Erythroblast (primary cell): Measurements from ENCODE around the gene UBASH3B.

Experiments used
- DNase-seq, 2 experiments: peaks; one replicate each; lab custom pipeline; 2025; lab: John Stamatoyannopoulos, UW
- GATA1 ChIP-seq: IDR thresholded peaks from 2 replicates; pipeline ENCODE4 v1.6.1; 2011; ENCODE audit warnings: low read depth, mild to moderate bottlenecking, control low read depth, low read length, moderate library complexity
- POLR2A ChIP-seq: IDR thresholded peaks from 2 replicates; pipeline ENCODE4 v1.6.1; 2011; ENCODE audit warnings: mild to moderate bottlenecking, low read length

The UBASH3B gene

DNA sequence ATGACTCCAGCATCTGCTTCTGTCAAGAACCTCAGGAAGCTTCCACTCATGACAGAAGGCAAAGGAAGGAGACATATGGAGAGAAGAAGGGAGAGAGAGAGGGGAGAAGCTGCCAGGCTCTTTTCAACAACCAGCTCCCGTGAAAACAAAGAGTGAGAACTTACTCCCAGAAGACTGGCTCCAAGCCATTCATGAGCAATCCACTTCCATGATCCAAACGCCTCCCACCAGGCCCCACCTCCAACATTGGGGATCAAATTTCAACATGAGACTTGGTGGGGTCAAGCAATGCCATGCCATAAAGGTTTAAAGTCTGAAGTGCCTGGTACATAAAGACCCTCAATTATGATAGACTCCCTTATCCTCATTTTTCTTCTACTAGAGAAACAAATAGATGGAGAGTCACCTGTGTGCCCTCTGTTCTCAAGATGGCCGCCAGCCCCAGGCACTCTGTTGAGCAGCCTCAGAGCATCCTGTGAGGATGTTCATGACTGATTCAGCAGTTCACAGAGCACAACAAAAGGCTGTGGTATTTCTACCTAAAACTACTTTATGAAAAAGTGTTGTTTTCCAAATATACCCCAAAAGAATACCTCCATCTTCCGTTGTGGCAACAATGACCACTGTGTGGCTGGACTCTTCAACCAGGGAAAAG, 113.7 kb downstream of the UBASH3B start:
- TF ChIP-seq GATA1 (no peak), POLR2A (no peak)
- DNase-seq: no peak

DNA sequence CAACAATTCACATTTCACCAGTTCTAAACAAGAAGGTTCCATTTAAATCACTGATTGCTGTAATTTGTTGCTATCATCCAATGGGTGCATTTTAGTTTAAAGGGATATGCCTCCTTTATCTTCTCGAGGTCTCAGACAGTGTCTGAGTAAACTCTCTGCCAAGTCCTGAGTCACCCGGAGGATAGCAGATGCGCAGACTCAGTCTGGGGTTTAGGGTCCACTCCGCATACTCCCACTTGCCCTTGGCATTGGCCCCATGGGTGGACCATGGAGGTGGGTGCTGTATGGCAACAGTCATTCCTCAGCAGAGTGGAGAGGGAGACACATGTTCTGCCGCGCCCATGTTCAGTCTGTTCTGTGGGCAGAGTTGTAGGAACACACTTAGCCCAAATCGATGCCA, 117.4 kb downstream of the UBASH3B start:
- TF ChIP-seq GATA1 (no peak), POLR2A (peak; percentile 28)
- DNase-seq: peak in 1 of 2 experiments; percentile 8

DNA sequence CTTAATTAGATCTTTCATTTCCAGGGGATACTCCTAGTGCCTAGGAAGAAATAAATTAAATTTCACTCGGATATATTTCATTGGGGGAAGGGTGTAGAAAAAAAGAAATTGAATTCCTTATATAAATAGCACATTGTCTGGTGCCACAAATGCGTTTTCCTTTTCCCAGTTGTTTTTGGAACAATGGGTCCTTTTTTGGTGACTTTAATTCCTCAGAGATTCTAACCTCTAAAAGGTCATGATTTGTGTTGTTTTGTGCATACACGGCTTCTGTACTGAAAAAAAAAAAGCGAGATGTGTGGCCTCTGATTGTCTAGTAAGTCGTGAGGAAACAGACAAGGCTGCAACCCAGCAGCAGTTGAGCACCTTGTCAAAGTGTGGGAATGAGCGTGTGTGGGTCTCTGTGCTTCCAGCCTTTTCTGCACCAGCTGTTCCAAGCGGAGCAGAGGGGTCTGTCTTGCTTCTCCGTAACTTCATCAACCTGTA, 118.3 kb downstream of the UBASH3B start:
- no peak for TF ChIP-seq GATA1
- TF ChIP-seq POLR2A: no peak
- DNase-seq: no peak

DNA sequence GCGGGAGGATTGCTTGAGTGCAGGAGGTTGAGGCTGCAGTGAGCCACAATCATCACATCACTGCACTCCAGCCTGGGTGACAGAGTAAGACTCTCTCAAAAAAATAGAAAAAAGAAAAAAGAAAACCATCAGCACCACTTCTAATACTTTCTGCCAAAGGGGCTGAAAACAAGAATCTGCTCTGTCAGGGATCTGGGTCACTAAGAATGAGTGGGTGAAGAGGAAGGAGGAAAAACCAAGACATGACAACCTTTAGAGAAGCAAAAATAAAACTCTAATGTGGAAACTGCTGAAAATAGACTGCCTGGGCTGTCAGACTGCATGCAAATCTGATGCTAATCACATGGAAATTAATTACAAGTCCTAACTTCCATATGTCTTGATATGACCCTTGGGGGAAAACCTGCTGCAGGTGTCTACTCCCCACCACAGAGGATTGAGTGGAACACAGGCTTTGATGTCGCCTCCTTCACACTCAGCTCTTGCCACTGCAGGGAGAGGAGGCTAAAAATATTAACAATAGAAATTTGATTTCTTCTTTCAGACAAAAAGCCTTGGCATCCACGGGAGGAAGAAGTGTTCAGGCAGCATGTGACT, 120.3 kb downstream of the UBASH3B start:
- TF ChIP-seq GATA1 (no peak), POLR2A (no peak)
- DNase-seq: no peak

DNA sequence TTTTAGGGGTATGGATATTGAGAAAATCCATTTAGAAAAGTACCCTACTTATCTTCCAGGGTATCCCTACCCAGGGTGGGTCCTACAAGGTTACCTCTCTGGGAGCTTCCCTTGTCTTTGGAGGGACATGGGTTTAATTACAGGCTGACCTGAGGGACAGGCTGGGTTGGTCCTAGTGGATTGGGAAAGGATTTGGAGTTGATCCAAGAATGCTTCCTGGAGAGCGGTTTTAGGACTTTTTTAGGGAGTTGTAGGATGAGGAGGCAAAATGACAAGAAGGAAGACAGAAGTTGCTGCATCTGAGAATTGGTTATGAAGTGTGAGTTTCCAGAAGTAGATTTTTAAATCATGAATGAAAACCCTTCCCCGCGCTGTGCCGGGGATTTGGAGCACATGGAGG, 121.0 kb downstream of the UBASH3B start:
- DNase-seq: no peak
- TF ChIP-seq GATA1 (no peak), POLR2A (no peak)

DNA sequence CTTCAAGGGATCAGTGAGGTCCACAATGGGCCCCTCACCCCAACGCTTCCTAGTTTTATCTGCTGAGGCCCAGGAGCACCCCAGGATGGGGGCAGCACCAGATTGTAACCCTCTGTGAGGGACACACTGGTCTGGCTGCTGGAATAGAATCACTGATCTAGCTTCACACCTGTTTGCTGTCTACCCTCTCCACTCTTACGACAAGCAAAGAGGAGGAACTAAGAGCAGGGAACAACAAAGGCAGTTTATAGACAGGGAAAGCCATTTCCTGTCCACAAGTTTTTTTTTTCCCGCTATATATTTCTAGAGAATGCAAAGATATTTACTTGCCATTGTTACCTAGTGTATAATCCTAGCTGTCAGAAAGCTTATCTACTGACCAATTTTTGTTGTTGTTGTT, 121.8 kb downstream of the UBASH3B start:
- DNase-seq: no peak
- TF ChIP-seq GATA1 (no peak), POLR2A (no peak)

DNA sequence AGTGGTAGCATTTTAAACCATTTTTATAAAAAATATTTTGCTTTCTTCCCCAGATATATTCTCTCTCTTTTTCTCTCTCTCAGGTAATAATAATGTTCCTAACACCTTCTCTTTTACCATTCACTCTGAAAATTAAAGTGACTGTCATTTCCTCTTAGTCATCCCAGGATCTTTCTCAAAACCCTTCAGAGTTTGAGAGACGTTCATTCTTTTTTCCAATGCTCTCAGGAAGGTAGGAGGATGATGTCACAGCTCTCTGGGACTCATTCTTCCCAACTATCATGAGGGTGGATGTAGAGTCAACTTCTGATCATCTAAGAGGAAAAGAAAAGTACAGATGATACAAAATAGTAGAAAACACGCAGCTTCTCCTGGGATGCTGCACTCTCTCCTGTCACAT, 122.6 kb downstream of the UBASH3B start:
- DNase-seq: no peak
- TF ChIP-seq GATA1: no peak
- TF ChIP-seq POLR2A: no peak

DNA sequence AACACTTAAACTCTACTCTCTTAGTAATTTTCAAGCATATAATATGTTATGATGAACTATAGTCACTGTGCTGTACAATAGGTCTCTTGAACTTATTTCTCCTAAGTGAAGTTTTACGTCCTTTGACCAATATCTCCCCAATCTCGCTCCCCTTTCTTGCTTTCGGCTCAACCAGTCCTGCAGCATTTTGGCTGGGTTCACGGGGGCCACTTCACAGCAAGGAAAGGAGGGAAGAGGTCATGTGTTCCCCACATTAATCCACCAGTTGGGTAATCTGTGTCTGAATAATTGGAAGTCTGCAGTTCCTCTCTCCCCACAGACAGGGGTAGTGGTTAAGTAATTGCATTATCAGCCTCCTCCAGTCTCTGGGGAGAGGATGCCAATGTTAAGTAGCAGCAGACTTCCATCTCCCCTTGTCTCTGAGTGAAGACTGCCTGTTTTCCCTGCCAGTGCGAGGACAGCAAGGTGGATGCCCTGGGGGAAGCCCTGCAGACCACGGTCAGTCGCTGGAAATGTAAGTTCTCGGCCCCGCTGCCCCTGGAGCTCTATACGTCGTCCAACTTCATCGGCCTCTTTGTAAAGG, 123.6 kb downstream of the UBASH3B start:
- TF ChIP-seq GATA1 (no peak), POLR2A (no peak)
- DNase-seq: no peak

DNA sequence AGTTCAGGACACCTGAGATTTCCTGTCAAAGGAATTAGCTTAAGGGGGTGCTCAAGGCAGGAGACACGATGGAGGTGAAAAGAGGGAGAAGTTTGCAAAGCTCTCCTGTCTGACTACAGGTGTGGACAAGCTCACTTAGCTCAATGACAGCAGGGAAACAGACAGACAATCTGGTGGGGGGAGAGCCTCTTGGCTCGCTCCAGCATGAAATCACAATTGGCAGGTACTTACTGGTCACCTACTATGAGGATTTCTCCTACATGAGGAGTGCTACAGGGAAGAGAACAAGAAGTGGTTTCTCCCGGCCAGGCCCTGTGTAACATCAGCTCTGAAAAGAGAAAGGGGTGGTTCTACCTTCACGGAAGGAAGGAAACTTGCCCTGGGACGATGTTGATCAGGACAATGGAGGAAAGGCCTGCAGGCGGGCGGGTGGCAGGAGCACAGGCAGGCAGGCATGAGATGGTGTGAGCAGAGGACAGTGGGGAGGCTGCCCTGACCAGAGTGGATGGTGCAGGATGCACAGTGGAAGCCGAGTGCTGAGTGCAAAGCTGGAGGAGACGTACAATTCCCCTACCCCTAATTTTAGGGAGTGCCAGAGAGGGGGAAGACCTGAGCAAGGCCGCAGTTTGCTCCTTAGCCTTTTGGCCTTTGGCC, 124.9 kb downstream of the UBASH3B start:
- DNase-seq: no peak
- TF ChIP-seq GATA1 (no peak), POLR2A (no peak)

DNA sequence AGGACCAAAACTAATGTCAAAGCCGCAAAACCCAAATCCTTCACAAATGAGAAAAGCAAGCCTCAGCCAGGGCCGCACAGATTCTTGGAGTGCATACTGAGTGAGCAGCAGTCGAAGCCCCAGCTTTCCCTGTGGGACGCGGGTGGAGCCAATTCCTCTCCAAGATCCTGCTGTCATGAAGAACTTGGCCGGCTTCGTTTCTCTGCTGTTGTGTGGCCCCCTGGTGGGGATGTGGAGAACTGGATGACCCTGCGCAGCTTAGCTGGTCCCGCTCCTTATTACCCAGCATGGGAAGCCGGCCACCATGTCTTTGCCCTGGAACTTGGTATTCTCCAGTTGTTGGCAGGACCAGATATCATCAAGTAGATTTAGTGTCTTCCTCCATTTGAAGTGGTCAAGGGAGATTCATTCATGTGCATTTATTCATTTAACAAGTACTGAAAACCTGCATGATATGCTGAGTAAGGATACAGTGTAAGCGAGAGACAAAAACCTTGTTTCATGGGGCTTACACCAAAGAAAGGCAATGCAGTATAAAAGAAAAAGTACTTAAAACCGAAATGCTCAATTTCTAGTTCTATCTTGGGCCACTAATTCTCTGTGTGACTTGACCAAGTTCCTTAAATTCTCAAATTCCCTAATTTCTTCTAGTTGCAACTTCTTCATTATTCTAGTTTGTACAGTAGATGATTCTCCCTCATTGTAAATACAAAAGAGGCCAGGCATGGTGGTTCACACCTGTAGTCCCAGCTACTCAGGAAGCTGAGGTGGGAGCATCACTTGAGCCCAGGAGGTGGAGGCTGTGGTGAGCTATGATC, 126.1 kb downstream of the UBASH3B start:
- peak; percentile 70 to 83 for DNase-seq
- TF ChIP-seq POLR2A (no peak), GATA1 (no peak)

DNA sequence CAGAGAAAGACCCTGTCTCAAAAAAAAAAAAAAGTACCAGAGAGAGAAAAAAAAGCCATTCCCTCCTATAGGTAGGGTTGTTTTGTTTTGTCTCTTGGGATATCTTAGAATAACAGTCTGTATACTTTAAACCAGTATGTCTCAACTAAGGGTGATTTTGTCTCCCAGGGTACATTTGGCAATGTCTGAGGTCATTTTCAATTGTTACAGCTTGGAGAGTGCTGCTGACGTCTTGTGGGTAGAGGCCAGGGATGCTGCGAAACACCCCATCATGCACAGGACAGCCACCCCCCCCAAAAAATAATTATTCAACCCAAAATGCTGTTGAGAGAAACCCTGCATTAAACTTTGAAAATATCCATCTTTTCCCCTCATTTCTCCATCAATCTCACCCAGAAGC, 126.7 kb downstream of the UBASH3B start:
- DNase-seq: no peak
- TF ChIP-seq POLR2A: no peak

DNA sequence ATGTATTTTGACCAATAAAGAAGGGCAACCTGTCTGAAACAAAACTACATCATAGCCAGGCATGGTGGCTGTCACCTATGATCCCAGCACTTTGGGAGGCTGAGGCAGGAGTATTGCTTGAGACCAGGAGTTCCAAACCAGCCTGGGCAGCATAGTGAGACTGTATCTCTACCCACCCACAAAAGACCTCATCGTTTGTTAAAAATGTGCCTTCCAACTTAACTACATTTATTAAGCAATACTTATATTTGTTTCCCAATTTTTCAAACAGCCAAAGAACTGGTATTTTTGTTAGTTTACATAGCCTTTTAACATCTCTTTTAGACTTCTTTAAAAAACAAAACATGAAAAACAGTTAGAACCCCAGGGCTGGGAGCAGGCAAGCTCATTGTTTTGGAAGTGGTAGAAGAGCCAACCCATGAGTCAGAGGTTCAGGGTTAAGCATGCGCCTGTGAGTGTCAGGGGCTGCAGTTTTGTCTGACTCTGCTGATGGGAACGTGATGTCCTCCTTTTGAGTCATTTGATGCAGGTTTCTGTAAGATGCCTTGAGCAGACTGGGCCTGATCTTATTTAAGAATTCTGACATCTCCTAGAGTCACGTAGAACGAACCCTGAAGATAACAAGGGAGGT, 128.9 kb downstream of the UBASH3B start:
- TF ChIP-seq GATA1 (no peak), POLR2A (peak; percentile 15)
- no peak for DNase-seq

DNA sequence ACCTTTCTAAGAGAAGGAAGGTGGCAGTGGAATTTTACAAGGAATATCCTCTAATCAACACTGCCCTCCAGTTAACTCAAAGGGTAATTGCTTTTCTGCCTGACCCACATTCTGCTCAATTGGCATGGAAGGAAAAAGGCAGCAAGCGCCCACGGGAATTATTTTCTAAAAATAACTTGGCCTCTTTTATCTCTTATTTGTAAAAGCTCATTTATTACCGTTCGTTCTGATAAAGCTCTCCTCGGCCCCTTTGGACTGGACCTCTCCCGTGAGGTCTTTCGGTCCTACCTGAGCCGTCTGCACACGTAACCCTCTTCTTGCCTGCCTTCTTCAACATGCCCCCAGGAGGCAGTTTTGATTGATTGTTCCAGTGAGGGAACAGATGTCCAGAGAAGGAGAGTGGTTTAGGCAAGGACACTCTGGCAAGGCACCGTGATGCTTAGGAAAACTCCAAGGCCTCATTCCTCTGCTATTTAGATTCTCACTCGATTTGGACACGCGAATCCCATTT, 129.6 kb downstream of the UBASH3B start:
- TF ChIP-seq POLR2A (no peak), GATA1 (no peak)
- no peak for DNase-seq

DNA sequence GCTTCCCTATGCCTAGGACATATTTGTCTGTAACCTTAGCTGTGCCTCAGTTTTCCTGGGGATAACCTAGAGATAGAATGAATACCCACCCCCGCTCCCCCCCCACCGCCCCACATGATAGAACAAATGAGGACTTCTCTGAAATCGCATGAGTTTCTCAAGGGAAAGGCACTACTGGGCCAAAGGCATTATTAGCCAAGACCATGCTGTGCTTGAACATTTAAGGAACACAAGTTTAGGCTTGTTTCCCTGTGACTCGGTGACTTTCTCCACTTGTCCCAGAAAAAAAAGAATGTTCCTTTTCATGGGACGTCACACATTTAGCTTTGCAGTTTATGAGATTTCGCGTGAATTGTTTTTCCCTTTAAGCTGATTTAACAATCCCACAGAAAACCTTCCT, 131.4 kb downstream of the UBASH3B start:
- TF ChIP-seq POLR2A: no peak
- TF ChIP-seq GATA1: no peak
- no peak for DNase-seq
